ENCODE data around the gene PLPPR2.
"Not testable (repeated sequence)": the region's sequence is repeated elsewhere in the genome, so short reads cannot be mapped to it uniquely, and the experiment has no call there.

The PLPPR2 gene

DNA sequence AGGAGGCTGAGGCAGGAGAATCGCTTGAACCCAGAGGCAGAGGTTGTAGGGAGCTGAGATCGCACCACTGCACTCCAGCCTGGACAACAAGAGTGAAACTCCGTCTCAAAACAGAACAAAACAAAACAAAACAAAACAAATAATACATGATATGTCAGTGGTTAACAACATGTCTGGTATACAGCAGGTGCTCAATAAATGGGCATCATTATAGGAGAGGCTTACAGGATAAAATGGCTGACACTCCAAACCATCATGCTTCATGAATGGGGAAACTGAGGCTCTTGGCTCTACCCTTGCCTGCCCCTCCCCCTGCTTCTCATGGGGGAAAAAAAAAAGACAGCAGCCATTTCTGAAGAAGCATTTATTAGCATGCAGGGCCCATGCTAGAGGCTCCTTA lies 12.8 kb upstream of the PLPPR2 start:
- no peak for DNase-seq (ENCODE audit: low spot score)
- in situ Hi-C loops (cut with MboI; ENCODE audit: low sequenced_read_pairs, unreplicated experiment) = no loop called here
- TF ChIP-seq, protein P1, sequence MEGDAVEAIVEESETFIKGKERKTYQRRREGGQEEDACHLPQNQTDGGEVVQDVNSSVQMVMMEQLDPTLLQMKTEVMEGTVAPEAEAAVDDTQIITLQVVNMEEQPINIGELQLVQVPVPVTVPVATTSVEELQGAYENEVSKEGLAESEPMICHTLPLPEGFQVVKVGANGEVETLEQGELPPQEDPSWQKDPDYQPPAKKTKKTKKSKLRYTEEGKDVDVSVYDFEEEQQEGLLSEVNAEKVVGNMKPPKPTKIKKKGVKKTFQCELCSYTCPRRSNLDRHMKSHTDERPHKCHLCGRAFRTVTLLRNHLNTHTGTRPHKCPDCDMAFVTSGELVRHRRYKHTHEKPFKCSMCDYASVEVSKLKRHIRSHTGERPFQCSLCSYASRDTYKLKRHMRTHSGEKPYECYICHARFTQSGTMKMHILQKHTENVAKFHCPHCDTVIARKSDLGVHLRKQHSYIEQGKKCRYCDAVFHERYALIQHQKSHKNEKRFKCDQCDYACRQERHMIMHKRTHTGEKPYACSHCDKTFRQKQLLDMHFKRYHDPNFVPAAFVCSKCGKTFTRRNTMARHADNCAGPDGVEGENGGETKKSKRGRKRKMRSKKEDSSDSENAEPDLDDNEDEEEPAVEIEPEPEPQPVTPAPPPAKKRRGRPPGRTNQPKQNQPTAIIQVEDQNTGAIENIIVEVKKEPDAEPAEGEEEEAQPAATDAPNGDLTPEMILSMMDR (IDR thresholded peaks at IDR 0.05; ENCODE audit: borderline replicate concordance, control extremely low read depth, extremely low read depth, insufficient read depth, missing control alignments) = no peak

DNA sequence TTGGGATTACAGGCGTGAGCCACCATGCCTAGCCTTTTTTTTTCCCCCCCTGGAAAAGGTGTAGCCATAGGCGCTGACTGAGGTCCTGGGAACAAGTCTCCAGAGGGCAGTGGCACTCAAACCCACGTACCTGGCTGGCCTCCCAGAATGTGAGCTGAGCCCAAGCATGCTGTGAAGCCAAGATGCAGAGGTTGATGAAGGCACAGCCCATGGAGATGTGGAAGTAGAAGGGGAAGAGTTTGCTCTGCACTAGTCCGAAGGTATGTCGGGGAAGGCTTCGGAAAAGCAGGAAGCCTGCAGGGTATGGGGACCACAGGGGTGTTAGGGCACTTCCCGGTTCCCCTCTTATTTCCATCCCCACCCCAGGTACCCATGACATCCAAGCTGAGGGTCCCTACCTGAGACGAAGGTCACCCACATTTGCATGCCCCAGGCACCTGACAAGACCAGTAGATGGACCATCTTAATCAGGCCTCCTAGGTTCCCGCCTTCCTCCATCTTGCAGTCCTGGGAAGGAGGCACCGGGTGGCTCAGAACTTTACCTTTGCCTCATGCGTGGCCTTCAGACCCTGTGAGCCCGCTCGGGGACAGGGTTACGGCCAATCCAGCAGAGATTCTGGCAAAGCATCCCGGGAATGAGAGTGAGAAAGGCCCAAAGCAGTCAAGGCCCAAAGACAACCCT lies 10.0 kb upstream of the PLPPR2 start:
- in situ Hi-C loops (cut with MboI; ENCODE audit: low sequenced_read_pairs, unreplicated experiment) = no loop called here
- DNase-seq (ENCODE audit: low spot score) = no peak
- TF ChIP-seq, protein P1 (IDR thresholded peaks at IDR 0.05; ENCODE audit: borderline replicate concordance, control extremely low read depth, extremely low read depth, insufficient read depth, missing control alignments) = no peak

DNA sequence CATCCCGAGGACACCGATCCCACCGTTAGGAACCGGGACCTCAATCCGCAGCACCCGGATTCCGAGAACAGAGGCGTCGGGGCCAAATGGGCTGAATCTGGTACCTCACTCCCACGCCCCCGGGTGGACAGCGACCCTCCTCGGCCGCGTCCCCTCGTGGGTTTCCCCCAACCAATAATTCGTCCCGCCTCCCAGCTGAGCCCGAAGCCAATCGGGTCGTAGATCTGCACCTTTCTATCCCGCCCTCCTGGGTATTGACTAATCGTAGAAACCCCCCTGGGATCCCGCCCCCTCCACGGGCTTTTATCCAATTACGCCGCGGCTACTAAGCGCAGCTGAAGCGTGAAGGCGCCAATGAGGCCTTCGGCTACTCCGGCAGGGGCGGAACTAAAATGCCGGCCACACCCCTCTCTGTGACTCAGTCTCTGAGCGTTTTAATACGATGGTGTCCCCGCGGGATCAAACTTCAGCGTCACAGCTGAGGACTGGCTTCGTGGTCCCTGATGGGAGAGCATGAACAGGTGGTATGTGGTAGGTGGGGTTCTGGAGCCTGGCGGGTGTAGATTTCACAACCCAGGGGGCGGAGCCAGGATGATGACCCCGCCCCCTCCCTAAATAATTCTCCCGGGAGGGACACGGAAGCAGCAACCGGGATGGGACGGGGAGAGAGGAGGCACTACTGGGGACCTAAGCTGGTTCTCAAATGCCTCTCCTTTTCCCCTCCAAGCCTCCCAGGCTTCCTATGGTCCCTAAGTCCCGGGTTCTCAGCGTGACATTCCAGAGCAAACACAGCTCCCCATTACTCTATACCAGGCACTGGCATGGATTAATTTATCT lies 8.9 kb upstream of the PLPPR2 start, which contains the start of the genes CCDC159 and TMEM205:
TSS of gene CCDC159 (plus strand) at position 416 of the 837 bp plus-strand sequence. CDS start at position 504, 88 bp downstream.
TSS of gene TMEM205 (minus strand) at position 165 of the 837 bp plus-strand sequence. CDS start 649 bp downstream, outside the sequence.
- TF ChIP-seq, protein P1 (IDR thresholded peaks at IDR 0.05; ENCODE audit: borderline replicate concordance, control extremely low read depth, extremely low read depth, insufficient read depth, missing control alignments) = no peak
- peak; percentile 97 for DNase-seq (ENCODE audit: low spot score)
- in situ Hi-C loops (cut with MboI; ENCODE audit: low sequenced_read_pairs, unreplicated experiment) = no loop called here

DNA sequence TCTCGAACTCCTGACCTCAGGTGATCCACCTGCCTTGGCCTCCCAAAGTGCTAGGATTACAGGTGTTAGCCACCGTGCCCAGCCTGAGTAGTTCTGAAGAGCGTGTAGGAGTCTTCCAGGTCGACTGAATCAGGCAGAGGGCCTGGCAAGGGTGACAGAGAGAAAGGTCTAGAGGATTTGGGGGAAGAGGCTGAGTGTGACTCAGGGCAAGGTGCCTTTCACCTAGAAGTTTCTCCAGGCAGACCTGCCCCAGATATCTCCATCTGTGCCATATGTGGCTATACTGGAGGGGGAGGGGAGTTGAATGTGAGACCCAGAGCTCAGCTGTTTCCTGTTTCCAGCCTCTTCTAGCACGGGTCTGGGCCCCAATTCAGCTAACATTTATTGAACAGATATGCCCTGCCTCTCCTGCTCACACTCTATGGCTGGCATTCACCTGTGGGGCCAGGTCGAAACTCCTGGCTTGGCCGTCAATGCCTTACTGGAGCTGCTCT lies 7.6 kb upstream of the PLPPR2 start:
- in situ Hi-C loops (cut with MboI; ENCODE audit: low sequenced_read_pairs, unreplicated experiment) = no loop called here
- TF ChIP-seq, protein P1 (IDR thresholded peaks at IDR 0.05; ENCODE audit: borderline replicate concordance, control extremely low read depth, extremely low read depth, insufficient read depth, missing control alignments) = no peak
- no peak for DNase-seq (ENCODE audit: low spot score)

DNA sequence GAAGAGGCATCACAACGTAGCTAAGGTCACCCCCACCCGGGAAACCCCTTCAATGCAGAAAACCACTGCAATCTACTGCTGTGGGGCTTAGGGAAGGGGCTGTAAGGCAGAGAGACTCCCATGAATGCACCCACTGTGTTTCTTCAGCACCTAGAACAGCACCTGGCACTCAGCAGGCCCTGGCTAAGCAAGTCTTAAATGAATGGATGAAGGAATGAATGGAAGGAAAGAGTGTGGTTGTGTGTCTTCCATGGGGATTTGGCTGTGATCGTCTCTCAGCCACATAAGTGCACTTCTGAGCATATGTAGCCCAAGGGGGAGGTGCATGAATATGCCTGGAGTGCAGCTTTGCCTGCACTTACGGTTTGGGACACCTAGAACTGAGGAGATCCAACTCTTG lies 6.1 kb upstream of the PLPPR2 start:
- DNase-seq (ENCODE audit: low spot score) = no peak
- TF ChIP-seq, protein P1 (IDR thresholded peaks at IDR 0.05; ENCODE audit: borderline replicate concordance, control extremely low read depth, extremely low read depth, insufficient read depth, missing control alignments) = no peak
- in situ Hi-C loops (cut with MboI; ENCODE audit: low sequenced_read_pairs, unreplicated experiment) = no loop called here

DNA sequence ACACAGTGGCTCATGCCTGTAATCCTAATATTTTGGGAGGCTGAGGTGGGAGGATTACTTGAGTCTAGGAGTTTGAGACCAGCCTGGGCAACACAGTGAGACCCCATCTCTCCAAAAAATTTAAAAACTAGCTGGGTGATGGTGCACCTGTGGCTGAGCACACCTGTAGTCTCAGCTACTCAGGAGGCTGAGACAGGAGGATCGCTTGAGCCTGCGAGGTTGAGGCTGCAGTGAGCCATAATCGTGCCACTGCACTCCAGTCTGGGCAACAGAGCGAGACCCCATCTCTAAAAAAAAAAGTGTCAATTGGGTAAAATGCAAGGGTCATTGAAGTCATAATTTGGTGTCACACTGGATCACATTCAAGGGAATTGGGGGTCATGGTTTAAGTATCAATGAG lies 1.1 kb upstream of the PLPPR2 start:
- in situ Hi-C loops (cut with MboI; ENCODE audit: low sequenced_read_pairs, unreplicated experiment); DNase-seq (ENCODE audit: low spot score): not testable (repeated sequence)

DNA sequence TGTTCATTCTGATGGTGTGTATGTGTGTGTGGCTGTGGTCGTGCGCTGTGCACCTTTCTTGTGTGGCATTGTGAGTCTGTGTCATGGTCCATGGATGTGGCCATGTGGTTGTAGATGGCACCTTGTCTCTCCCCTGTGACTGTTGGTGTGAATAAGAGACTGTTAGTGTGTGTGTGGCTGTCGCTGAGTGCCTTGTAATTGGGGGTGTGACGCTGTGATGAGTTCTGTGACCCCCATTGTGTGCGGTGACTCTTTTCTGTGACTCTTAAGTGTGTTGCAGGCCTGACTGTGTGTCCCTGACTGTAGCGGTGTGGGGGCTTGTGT lies 804 bp downstream of the PLPPR2 start:
- in situ Hi-C loops (cut with MboI; ENCODE audit: low sequenced_read_pairs, unreplicated experiment) = no loop called here
- no peak for DNase-seq (ENCODE audit: low spot score)
- TF ChIP-seq, protein P1 (IDR thresholded peaks at IDR 0.05; ENCODE audit: borderline replicate concordance, control extremely low read depth, extremely low read depth, insufficient read depth, missing control alignments) = no peak
